B cell (primary cell): ENCODE results near the gene TP53I3. TPM values are rescaled to one million over a fixed set of nuclear protein-coding genes. Genes with fewer than 3 reads are reported as not detected.
"Not testable (repeated sequence)": the region's sequence is repeated elsewhere in the genome, so short reads cannot be mapped to it uniquely, and the experiment has no call there.

Experiments used
- ATAC-seq: fragments of 200-7000 bp; cut with Tn5 transposase; one replicate; pipeline ENCODE4 v1.10.0; 2021; ENCODE audit warnings: low read depth, mild to moderate bottlenecking, moderate number of reproducible peaks, moderate library complexity
- CTCF ChIA-PET: fragments of 350-600 bp; sonication (Branson Sonifier 250); formaldehyde crosslinking; loops from one replicate; lab custom pipeline; 2021; ENCODE audit warnings: antibody characterized with exemption, inconsistent platforms; lab: Charles Lee
- POLR2A ChIA-PET: fragments of 350-600 bp; sonication (Branson Sonifier 250); formaldehyde crosslinking; loops from one replicate; lab custom pipeline; 2021; ENCODE audit warnings: antibody characterized with exemption; lab: Charles Lee
- DNase-seq: peaks from one replicate; pipeline ENCODE4 v3.0.0; 2013
- H2AFZ ChIP-seq: 2 replicates; pipeline ENCODE4 v1.6.1; 2012; ENCODE audit warnings: mild to moderate bottlenecking, low read depth, low read length; ENCODE audit not compliant: insufficient read depth, poor library complexity, severe bottlenecking
- H3K27ac ChIP-seq, 2 donors: 1 replicate in 1 of 2; 2 replicates in 1 of 2; pipeline ENCODE4 v1.5.1; 2012 to 2013; ENCODE audit warnings: low read length in 2 of 2, mild to moderate bottlenecking in 2 of 2, moderate library complexity in 1 of 2
- H3K27me3 ChIP-seq, 4 experiments: fragments of 200-600 bp in 1 of 4; sonication (generic) in 1 of 4; replicated peaks in 1 of 4; 1 replicate in 2 of 4; 2 replicates in 2 of 4; pipeline versions ENCODE4 v1.6.1 to v1.7.0; 2013 to 2016; ENCODE audit warnings: low read length in 3 of 4, mild to moderate bottlenecking in 2 of 4, mixed read lengths in 1 of 4, moderate library complexity in 1 of 4; ENCODE audit not compliant: insufficient read depth in 4 of 4, control insufficient read depth in 3 of 4; ENCODE audit errors: control extremely low read depth in 1 of 4
- H3K36me3 ChIP-seq, 2 experiments: replicated peaks in 1 of 2; 1 replicate in 1 of 2; 2 replicates in 1 of 2; pipeline versions ENCODE4 v1.6.1 to v1.7.1; 2013; ENCODE audit warnings: low read length in 1 of 2; ENCODE audit not compliant: insufficient read depth in 2 of 2, control insufficient read depth in 1 of 2; ENCODE audit errors: control extremely low read depth in 1 of 2, extremely low read depth in 1 of 2
- H3K4me1 ChIP-seq, 2 donors: fragments of 200-600 bp in 1 of 2; sonication (generic) in 1 of 2; 1 replicate in 1 of 2; 2 replicates in 1 of 2; pipeline versions ENCODE4 v1.5.1 to v1.6.1; 2013 to 2017; ENCODE audit warnings: low read length in 2 of 2; ENCODE audit not compliant: control insufficient read depth in 2 of 2, insufficient read depth in 2 of 2
- H3K4me2 ChIP-seq: replicated peaks from 2 replicates; pipeline ENCODE3; 2012; ENCODE audit warnings: mild to moderate bottlenecking, low read depth, low read length; ENCODE audit not compliant: poor library complexity, severe bottlenecking
- H3K4me3 ChIP-seq, 5 experiments: fragments of 200-600 bp in 1 of 5; sonication (generic) in 1 of 5; 1 replicate in 3 of 5; 2 replicates in 2 of 5; pipeline versions ENCODE4 v1.5.1 to v1.7.0; 2011 to 2016; ENCODE audit warnings: low read length in 4 of 5, mild to moderate bottlenecking in 4 of 5, low read depth in 2 of 5, control low read depth in 1 of 5, moderate library complexity in 1 of 5; ENCODE audit not compliant: insufficient read depth in 1 of 5; ENCODE audit errors: control extremely low read depth in 1 of 5, extremely low read depth in 1 of 5
- H3K79me2 ChIP-seq: fragments of 200-600 bp; sonication (generic); one replicate; pipeline ENCODE4 v1.6.0; 2016; ENCODE audit warnings: low read length; ENCODE audit not compliant: control insufficient read depth, insufficient read depth
- H3K9ac ChIP-seq: fragments of 200-600 bp; sonication (generic); 2 replicates; pipeline ENCODE4 v1.6.1; 2017; ENCODE audit warnings: mild to moderate bottlenecking, low read length, moderate library complexity
- H3K9me3 ChIP-seq, 3 donors: one replicate each; pipeline versions ENCODE4 v1.6.1 to v1.7.1; 2013; ENCODE audit warnings: low read length in 2 of 3; ENCODE audit not compliant: control insufficient read depth in 2 of 3, insufficient read depth in 1 of 3; ENCODE audit errors: control extremely low read depth in 1 of 3
- H4K20me1 ChIP-seq: 2 replicates; pipeline ENCODE4 v1.6.0; 2012; ENCODE audit warnings: mild to moderate bottlenecking, low read length; ENCODE audit not compliant: insufficient read depth, control insufficient read depth, poor library complexity, severe bottlenecking
- H3K27ac Mint-ChIP-seq: one replicate; pipeline ENCODE4 v1.8.0; 2021; ENCODE audit warnings: mixed read lengths
- H3K27me3 Mint-ChIP-seq: one replicate; pipeline ENCODE4 v1.8.0; 2021; ENCODE audit warnings: mixed read lengths
- H3K4me1 Mint-ChIP-seq: one replicate; pipeline ENCODE4 v1.8.0; 2021; ENCODE audit warnings: mixed read lengths
- H3K4me3 Mint-ChIP-seq: one replicate; pipeline ENCODE4 v1.8.0; 2021; ENCODE audit warnings: mixed read lengths
- H3K9me3 Mint-ChIP-seq: one replicate; pipeline ENCODE4 v1.8.0; 2022; ENCODE audit warnings: mixed read lengths; ENCODE audit not compliant: insufficient read depth
- CTCF ChIP-seq: fragments of 200-600 bp; IDR thresholded peaks from one replicate; pipeline ENCODE4 v1.8.0; 2022; ENCODE audit warnings: antibody characterized with exemption, mild to moderate bottlenecking
- EZH2 ChIP-seq: IDR thresholded peaks from 2 replicates; pipeline ENCODE4 v1.6.1; 2012; ENCODE audit warnings: borderline replicate concordance, low read depth, mild to moderate bottlenecking, moderate library complexity, low read length; ENCODE audit not compliant: insufficient read depth, poor library complexity, severe bottlenecking
- WGBS: methylation state at CpG from one replicate; pipeline ENCODE4 v1.1.5; 2013; ENCODE audit warnings: missing lambda C conversion rate; ENCODE audit not compliant: insufficient coverage; 5-methylcytosine and 5-hydroxymethylcytosine counted together
- intact Hi-C: fragments of 100-400 bp; cut with micrococcal nuclease; formaldehyde crosslinking; loops from one replicate; pipeline ENCODE4 v1.10.0; 2022
- polyA plus RNA-seq: library from polyadenylated mRNA; depleted of rRNA; stranded (reverse); fragments of >200 nt; gene quantifications from 2 replicates; pipeline ENCODE4 v1.2.3, GENCODE V29; 2012
- total RNA-seq, 2 donors: library from RNA; stranded (reverse); fragments of 120-200 nt in 1 of 2; gene quantifications; 1 replicate in 1 of 2; 2 replicates in 1 of 2; pipeline versions ENCODE4 v1.2.3 to v1.2.4, GENCODE V29; 2013 to 2022

Gene TP53I3
- total and polyA plus RNA-seq, 2 donors (not counting 1 experiment from before 2014, with no cell fraction given), result 3.9 to 7.3 TPM

- no peak for ATAC-seq
- Histone ChIP-seq H3K4me2 (no peak overlapping the region), H3K9ac (no peak overlapping the region), H3K9me3 (peaks cover 0 to 13% (median 9%) of the 10 kb centered on the region in 3 donors), H4K20me1 (no peaks in the 10 kb centered on the region), H3K4me3 (no peak overlapping the region), H3K4me1 (peaks cover 18 to 22% of the 10 kb centered on the region in 2 donors), H3K27ac (no peak overlapping the region), H3K79me2 (no peaks in the 10 kb centered on the region), H2AFZ (no peak overlapping the region), H3K27me3 (no peaks in the 10 kb centered on the region), H3K36me3 (no peaks in the 10 kb centered on the region)
- Mint-ChIP-seq H3K4me1 (peaks cover 22% of the 10 kb centered on the region), H3K27ac (no peak overlapping the region), H3K9me3 (peaks cover 10% of the 10 kb centered on the region), H3K4me3 (no peak overlapping the region), H3K27me3 (no peaks in the 10 kb centered on the region)
- intact Hi-C loops, result no loop called here
- ChIA-PET POLR2A (no interaction called here), CTCF (interaction anchor here (1.4 kb wide), 1 partner anchor 18 kb away, joined by 5 read pairs; the partner anchor contains the start of gene TP53I3)
- DNase-seq, result no peak
- no peak for TF ChIP-seq EZH2
- no peak for TF ChIP-seq CTCF
- no CpG with 5 or more reads among the region's 2 CpGs for WGBS
These were observed 17.4 kb upstream of the TP53I3 start for GRCh38 chr2:24101992-24102391.

GRCh38 chr2:24100732-24101131 is 16.1 kb upstream of the TP53I3 start:
- H3K36me3 ChIP-seq, CTCF ChIA-PET, intact Hi-C loops, H3K4me3 Mint-ChIP-seq, H3K4me2 ChIP-seq, H3K9me3 ChIP-seq, H2AFZ ChIP-seq, DNase-seq, H3K27ac ChIP-seq, H3K9me3 Mint-ChIP-seq, H3K9ac ChIP-seq, POLR2A ChIA-PET, H3K4me3 ChIP-seq, H3K27me3 ChIP-seq, ATAC-seq, H3K27me3 Mint-ChIP-seq, H3K27ac Mint-ChIP-seq, H3K79me2 ChIP-seq, H4K20me1 ChIP-seq: not testable (repeated sequence)
- peaks cover 22% of the 10 kb centered on the region for H3K4me1 Mint-ChIP-seq
- peaks cover 18 to 22% of the 10 kb centered on the region in 2 donors for H3K4me1 ChIP-seq
- no CpG with 5 or more reads among the region's 2 CpGs for WGBS

- H3K9ac ChIP-seq, H3K9me3 ChIP-seq, H3K27ac ChIP-seq, H2AFZ ChIP-seq, H3K27me3 Mint-ChIP-seq, H3K9me3 Mint-ChIP-seq, intact Hi-C loops, H4K20me1 ChIP-seq, ATAC-seq, H3K27me3 ChIP-seq, H3K79me2 ChIP-seq, POLR2A ChIA-PET, CTCF ChIA-PET, H3K4me1 Mint-ChIP-seq, H3K4me1 ChIP-seq, DNase-seq, H3K4me2 ChIP-seq, H3K27ac Mint-ChIP-seq, H3K4me3 ChIP-seq, H3K36me3 ChIP-seq, H3K4me3 Mint-ChIP-seq: not testable (repeated sequence)
- 96% methylated on average over 14 of the region's 17 CpGs for WGBS
These were observed 10.6 kb upstream of the TP53I3 start for GRCh38 chr2:24095171-24095677.
